ENCODE measurements around the gene FAM3A. TPM values are rescaled to one million over a fixed set of nuclear protein-coding genes. Genes with fewer than 3 reads are reported as not detected.
"Not testable (repeated sequence)": the region's sequence is repeated elsewhere in the genome, so short reads cannot be mapped to it uniquely, and the experiment has no call there.

FAM3A gene
- polyA plus RNA-seq, 5 donors = 24.9 to 49.3 (median 35.7) TPM

GRCh38 chrX:154506483-154507332, 9.3 kb downstream of the FAM3A start:
- no peak for DNase-seq

GRCh38 chrX:154505734-154506133, 10.3 kb downstream of the FAM3A start:
- DNase-seq = no peak

GRCh38 chrX:154502989-154503388, 13.0 kb downstream of the FAM3A start:
- DNase-seq = no peak

DNA sequence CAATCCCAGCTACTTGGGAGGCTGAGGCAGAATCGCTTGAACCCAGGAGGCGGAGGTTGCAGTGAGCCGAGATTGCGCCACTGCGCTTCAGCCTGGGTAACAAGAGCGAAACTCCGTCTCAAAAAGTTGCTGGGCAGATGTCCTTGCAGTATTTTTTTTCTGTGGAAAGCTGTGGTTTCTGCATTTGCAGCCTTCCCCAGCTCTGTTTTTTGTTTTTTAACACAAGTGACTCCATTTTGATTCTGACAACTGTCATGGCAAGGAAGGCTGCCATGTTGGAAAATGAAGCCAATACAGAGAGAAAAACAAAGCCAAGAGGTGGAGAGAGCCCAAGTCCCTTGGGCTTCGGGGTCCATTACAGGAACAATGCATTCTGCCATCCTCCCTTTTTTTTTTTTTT, 13.9 kb downstream of the FAM3A start:
- no peak for DNase-seq

GRCh38 chrX:154501423-154501822, 14.6 kb downstream of the FAM3A start:
- DNase-seq = not testable (repeated sequence)

DNA sequence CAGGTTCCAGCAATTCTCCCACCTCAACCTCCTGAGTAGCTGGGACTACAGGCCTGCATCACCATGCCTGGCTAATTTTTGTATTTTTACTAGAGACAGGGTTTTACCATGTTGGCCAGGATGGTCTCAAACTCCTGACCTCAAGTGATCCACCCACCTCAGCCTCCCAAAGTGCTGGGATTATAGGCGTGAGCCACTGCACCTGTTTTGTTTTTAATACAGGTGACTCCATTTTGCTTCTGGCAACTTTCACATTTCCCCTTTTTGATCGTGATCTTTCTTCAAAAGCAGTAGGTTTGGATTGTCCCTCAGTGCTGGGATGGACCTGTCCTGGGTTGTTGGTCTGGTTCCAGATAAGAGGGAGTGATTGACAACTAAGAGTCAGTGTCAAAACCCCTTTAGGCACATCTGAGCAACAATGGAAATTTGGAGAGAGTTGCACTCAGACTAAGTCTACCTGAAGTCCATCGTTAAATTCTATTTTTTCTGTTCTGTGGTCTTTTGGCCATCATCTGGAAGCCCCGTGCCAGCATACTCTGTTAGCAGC, 19.4 kb downstream of the FAM3A start:
- not testable (repeated sequence) for DNase-seq

DNA sequence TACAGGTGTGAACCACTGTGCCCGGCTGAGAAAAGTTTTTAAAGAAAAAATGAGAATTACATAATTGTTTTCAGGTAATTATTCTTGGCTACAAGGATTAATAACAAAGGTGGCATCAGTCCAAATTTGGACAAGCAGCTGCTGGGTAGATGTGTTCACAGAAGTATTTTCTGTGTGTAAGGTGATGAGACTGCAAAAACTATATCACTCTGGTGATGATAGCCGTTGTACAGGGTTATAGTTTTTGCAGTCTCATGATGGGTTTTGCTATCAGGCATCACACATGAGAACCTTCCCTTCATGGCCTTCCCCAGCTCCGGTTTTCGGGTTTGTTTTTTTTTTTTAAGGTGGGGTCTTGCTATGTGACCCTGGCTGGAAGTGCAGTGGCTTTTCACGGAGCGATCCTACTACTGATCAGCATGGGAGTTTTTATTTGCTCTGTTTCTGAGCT, 20.5 kb downstream of the FAM3A start:
- DNase-seq = no peak

GRCh38 chrX:154494715-154495114, 21.3 kb downstream of the FAM3A start:
- DNase-seq = no peak

GRCh38 chrX:154490414-154491083, 25.5 kb downstream of the FAM3A start, which contains the start of gene SLC10A3:
TSS of gene SLC10A3 (minus strand) at chrX:154490629. CDS start at chrX:154488940, 1,689 bp downstream.
- DNase-seq = peak; percentile 93

DNA sequence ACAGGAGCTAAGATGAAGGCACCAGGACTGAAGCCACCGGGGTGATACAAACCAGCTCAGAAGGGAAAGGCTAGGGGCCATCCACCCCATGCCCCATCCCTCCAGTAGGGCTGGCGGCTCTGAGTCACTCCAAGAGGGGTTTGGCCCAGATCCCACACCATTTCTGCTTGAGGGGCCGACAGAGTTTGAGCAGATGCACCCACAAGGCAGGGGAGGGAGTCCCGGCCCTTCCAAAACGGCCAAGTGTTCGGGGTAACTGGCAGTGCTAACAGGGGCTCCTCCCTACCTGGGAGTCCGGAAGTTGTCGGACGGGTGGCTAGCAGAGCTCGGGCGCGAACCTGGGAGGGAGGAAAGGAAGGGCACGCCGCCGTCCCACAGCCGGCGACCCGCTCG, 26.0 kb downstream of the FAM3A start:
- no peak for DNase-seq

- DNase-seq = no peak
Measured at GRCh38 chrX:154489182-154489581, 26.9 kb downstream of the FAM3A start.

- no peak for DNase-seq
Measured at GRCh38 chrX:154488336-154489075, 27.5 kb downstream of the FAM3A start.

- no peak for DNase-seq
Measured at GRCh38 chrX:154487518-154488290, 28.3 kb downstream of the FAM3A start.

DNA sequence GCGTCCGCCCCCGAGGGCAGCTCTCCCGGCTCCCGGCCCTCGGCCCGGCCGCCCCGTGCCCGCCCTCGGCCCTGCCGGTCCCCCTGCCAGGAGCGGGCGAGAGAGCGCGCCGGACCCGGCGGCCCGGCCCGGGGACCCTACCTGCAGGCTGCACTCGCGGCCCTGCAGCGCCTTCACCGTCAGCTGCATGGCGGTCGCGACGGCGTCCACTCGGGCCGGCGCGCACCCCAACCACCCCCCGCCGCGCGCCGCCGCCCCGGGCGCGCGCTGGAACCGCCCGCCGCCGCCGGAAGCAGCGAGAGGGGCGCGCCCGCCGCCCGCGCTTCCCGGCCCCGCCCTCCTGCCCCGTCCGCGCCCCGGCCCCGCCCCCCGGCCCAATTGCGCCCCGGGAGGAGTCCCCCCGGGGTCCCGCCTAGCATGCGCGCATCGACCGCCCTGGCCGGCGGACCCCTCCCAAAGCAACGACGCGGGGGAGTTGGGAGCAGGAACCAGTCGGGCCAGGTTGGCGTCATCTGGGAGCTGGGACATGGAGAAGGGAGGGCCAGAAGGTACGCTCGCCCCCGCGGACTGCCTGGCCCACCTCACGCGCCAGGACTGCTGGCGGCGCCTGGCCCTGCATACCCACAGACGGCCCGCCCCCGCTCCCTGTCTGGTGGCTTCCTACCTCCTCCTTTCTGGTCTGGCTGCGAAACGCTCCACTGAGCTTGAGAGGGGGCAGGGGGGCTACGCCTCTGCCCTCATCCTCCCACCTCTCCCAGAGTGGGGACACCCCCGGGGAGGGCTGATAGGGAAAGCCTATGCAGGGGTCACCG, 29.4 kb downstream of the FAM3A start, which contains the start of gene UBL4A:
UBL4A (minus strand) TSS at position 220 of the 812 bp plus-strand sequence; CDS start at position 189, 31 bp downstream.
- peak; percentile 52 to 66 for DNase-seq

DNA sequence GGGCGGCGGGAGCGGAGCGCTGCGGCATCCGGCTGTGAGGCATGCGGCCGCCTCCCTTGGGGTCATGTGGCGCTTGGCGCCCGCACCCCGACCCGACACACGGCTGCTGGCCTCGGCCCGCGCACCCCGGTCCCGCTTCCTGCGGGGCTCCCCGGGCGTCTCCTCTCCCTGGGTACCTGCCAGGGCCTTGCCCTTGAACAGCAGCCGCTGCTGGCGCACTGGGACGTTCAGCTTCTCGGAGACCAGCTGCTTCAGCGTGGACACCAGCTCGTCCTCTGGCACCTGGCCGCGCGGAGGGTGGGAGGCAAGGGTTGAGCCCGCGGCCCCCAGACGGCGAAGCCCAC, 30.0 kb downstream of the FAM3A start:
- DNase-seq = no peak

DNA sequence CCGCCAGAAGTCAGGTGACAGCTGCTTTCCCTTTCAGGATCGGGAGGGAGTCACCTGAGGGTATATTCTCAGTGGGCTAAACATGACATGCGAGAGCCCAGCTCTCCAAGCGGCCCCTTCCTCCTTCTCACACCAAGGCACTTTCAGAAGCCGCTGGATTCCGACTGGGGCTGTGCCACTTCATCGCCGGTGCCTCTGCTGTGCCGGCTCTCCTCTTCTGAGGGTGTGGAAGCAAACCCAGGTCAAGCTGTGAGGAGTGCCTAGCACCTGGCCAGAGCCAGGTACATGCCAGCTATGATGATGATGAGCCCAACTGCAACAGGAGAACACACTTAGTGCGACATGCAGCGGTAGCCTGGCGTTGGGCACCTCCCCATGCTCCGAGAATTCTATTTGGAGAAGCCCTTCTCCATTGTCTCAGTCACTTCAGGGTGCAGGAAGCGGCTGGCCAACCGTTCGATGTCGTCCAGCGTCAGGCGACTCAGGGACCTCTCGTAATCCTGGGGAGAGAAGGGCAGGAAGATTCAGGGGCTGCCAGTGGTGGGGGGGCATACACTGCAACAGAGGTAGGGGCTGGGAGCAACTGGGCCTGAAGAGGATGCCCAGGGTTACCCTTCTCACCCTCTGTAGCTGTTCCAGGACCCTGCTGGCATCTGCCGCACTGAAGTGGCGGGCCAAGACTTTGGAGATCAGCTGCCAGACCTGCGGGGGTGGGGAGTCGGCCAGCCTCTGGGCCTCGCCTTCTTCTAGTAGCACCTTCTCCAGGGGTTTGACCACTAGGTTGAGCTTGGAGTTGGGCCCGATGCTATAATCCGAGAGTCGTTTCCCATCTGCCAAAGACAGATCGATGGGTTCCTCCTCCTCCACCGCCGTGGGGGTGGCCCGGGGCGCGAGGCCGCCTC, 30.6 kb downstream of the FAM3A start:
- DNase-seq = no peak

DNA sequence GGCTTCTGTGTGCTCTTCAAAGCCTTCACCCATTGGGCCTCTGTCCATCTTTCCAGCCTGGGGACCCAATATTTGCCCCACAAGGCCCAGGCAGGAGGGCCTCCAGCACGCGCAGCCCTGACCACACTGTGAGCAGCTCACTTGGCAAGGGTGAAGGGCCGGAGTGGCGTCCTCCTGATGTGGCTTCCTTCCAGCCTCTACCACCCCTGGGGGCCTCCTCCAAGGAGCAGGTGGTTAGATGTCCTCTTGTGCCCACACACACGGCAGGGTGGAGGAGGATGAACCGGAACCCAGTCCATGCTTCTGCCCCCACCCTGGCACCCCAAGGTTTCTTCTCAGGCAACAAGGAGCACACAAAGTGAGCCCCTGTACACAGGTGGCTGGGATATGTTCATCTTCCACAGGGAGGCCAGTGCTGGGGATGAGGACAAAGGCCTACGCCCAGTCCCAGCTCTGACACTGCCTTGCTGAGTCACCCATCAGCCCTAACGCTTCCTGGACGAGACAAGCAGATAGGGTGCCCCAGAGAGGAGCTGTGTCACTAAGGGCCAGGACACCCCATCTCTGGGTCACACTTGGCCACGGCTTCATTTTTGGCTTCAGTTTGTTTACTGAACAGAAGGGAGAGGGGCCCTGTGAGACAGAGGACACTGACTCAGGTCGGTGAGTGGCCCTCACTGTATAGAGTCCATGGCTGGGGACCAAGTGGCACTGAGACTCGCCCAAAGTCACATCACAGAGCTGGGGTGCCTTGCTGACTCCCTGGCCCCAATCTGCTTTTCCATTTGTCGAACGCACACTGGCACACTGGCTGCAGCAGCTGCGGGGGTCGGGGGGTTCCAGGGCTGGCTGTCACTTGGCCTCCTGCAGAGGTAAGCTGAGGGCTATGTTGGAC, 31.5 kb downstream of the FAM3A start:
- DNase-seq = no peak

GRCh38 chrX:154483325-154483724, 32.7 kb downstream of the FAM3A start:
- DNase-seq = no peak

All from right lung (tissue), 5 donors.